Tibial nerve (tissue), 3 donors: ENCODE measurements around the gene PCSK5.

Experiments used
- CTCF ChIP-seq, 5 experiments: fragments of 200-600 bp in 3 of 5; fragments of 450-650 bp in 2 of 5; sonication (generic) in 3 of 5; IDR thresholded peaks; one replicate each; pipeline ENCODE4 v1.5.1; 2016 to 2019; ENCODE audit warnings: antibody characterized with exemption in 5 of 5, mild to moderate bottlenecking in 3 of 5, moderate library complexity in 2 of 5
- POLR2A ChIP-seq, 2 donors: fragments of 450-650 bp; IDR thresholded peaks; one replicate each; pipeline ENCODE4 v1.6.1; 2017; ENCODE audit warnings: antibody characterized with exemption in 2 of 2, mild to moderate bottlenecking in 2 of 2, moderate library complexity in 2 of 2

- TF ChIP-seq CTCF (IDR thresholded peaks at IDR 0.05) (no peak), POLR2A (IDR thresholded peaks at IDR 0.05) (no peak)
These were observed 247.9 kb downstream of the PCSK5 start for GRCh38 chr9:76138360-76138759.
